Amygdala (tissue), 56 donors: Measurements from ENCODE around the gene MFSD12.
A peak's percentile ranks its signal among the peaks of the same experiment; 100 is the strongest.

Experiments
- DNase-seq, 56 donors: peaks; one replicate each; lab custom pipeline; 2025; lab: John Stamatoyannopoulos, UW

The MFSD12 gene

GRCh38 chr19:3563709-3564524 is 6.5 kb upstream of the MFSD12 start:
- no peak for DNase-seq

- peak in 1 of 56 donors; percentile 16 for DNase-seq
Observed at GRCh38 chr19:3556978-3557460, 367 bp downstream of the MFSD12 start.

DNA sequence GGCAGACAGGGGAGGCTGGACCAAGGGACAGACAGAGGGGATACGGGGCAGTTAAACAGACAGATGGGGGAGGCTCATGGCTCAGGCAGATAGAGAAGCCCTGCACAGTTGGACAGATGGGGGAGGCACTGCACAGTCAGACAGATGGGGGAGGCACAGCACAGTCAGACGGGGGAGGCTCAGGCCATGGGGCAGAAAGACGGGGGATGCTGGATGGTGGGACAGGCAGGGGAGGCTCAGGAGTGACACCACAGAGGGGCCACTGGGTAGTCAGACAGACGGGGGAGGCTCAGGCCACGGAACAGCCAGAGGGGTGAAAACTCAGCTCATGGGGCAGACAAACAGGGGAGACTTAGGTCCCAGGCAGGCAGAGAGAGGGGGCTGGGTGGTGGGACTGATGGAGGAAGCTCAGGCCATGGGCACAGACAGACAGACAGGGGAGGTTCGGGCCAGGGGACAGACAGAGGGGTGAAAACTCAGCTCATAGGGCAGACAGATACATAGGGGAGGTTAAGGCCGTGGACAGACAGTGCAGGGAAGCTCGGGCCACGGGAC is 886 bp downstream of the MFSD12 start:
- DNase-seq: no peak

- no peak for DNase-seq
Observed at GRCh38 chr19:3555653-3556422, 1.5 kb downstream of the MFSD12 start.

DNA sequence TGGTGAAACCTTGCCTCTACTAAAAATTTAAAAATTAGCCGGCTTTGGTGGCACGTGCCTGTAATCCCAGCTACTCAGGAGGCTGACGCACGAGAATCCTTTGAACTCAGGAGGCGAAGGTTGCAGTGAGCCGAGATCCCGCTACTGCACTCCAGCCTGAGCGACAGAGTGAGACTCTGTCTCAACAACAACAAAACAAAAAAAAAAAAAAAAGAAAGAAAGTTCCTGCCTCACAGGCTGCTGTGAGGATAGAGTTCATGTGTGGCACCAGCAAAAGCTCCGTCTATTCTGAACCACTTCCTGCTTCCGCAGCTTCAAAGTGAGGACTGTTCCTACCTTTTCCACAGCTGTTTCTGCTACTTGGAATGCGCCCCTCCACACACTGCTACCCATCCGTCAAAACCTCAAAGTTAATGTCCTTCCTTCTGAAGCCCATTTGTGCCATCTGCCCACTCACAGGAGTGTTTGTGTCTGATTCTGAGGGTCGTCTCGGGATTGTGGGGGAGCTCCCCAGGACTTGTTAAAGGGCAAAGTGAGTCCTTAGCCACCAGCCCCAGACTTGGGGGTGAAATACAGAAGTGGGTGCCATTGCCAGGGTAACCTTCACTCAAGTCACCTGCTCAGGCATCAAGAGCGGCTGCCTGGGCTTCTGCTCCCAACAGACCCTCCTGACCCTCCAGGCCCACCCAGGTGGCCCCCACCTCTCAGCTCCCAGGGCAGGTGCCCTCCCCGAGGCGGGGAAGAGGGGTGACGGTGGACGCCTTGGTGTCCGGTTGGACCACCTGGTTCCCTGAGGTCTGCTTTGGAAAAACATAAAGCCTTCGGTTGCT is 2.9 kb downstream of the MFSD12 start:
- DNase-seq: no peak

DNA sequence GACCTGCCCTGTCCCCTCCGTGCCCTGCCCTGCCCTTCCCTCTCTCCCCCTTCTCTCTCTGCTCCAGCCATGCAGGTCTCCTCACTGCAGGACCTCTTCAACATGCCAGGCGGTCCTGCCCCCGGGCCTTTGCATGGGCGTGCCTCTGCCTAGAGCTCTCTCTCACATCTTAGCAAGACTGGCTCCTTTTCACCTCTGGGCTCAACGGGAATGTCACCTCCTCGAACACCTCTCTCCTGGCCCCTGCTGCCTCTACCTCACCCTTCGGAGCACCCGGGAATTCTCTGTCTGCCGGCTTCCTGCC is 5.6 kb downstream of the MFSD12 start:
- DNase-seq: no peak

GRCh38 chr19:3550947-3551791 is 6.2 kb downstream of the MFSD12 start:
- DNase-seq: no peak

- DNase-seq: no peak
Observed at GRCh38 chr19:3549816-3550215, 7.6 kb downstream of the MFSD12 start.

- DNase-seq: peak in 22 of 56 donors; percentile 10 to 79 (median 40)
Observed at GRCh38 chr19:3548606-3549005, 8.8 kb downstream of the MFSD12 start.

DNA sequence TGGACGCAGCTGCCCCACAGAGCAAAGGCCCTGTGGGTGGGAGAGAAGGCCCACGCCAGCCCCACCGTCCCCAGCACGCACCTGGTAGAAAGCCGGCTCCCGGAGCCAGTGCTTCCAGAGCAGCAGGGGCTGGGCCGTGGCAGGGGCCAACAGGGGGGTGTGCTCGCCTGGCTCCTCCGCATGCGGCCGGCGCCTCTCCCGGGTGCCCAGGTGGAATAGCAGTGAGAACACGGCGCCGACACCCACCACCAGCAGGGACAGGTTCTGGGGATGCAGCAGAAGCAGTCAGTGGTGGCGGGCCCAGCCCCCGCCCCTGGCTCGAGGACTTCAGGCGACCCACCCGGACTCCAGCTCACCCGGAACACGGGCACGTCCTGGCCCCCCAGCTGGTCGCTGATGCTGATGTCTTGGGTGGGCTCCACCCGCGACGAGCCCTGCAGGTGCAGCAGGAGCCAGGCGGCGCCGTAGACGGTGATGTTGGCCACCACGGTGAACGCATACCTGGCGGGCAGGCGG is 9.6 kb downstream of the MFSD12 start:
- no peak for DNase-seq

DNA sequence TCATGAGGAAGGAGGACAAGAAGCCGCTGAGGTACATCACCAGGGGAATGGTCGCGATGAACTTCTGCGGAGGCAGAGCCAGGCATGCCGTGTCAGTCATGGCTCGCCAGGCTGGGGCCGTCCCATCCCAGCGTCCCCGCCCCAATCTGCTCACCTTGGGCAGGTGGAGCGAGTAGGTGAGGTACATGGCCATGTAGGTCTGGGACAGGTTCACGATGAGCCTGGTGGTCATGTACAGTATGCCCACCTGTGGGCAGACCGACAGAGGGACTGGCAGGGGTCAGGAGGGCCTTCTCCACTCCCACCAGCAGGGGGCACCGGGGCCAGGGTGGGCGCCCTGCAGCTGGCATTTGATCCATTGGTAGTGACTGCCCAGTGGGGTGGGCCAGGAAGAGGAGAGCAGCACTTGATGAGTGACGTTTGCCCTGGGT is 10.1 kb downstream of the MFSD12 start:
- DNase-seq: peak in 1 of 56 donors; percentile 14

- DNase-seq: no peak
Observed at GRCh38 chr19:3546119-3546518, 11.3 kb downstream of the MFSD12 start.

GRCh38 chr19:3545669-3546034 is 11.7 kb downstream of the MFSD12 start:
- DNase-seq: no peak

GRCh38 chr19:3544742-3545668 is 12.4 kb downstream of the MFSD12 start:
- DNase-seq: peak in 54 of 56 donors; percentile 22 to 93 (median 77)

DNA sequence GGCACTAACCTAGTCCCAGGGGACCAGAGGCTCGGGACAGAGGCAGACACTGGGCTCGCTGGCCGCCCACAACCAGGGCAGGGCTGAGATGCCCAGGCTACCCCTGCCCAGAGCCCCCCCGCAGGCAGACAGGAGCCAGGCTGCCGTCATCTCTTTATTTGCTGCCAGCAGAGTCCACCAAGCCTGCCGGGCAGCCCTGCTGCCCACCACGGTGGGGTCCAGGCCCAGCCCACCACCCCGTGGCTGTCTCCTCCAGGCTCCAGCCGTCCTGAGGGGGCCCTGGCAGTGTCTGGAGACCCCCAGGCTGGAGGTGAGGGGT is 13.4 kb downstream of the MFSD12 start:
- DNase-seq: peak in 4 of 56 donors; percentile 21 to 29 (median 25)

DNA sequence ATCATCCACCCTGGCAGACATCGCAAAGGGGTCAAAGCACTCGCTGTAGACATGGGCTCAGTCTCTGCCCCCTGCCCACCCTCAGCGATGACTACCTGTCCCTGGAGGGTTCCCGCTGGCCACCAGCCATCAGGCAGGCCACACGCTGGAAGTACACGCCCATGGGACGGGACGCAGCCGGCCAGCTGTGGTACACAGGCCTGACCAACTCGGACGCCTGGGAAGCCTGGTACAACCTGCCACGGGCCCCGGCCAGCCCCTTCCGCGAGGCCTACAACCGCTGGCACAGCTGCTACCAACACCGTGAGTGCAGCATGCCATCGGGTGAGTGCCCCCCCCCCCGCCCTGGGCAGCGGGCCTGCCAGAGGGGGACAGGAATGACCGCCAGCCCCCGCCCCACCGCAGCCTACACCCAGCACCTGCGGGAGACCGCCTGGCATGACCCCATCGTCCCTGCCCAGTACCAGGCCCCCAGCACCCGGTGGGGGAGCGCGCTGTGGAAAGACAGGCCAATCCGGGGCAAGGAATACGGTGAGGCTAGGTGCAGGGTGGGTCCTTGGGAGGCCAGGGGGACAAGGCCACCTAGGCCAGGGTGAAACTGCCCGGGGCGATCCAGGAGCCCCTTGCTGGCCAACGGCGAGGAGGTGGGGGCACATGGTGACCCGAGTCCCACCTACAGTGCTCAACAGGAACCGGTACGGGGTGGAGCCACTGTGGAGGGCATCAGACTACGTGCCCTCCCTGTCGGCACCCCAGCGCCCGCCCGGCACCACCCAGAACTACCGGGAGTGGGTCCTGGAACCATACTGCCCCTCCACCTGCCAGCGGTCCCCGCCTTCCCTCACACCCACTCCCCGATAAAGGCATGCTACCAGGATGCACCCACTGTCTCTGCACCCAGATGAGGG is 14.0 kb downstream of the MFSD12 start:
- peak in 40 of 56 donors; percentile 8 to 85 (median 54) for DNase-seq

DNA sequence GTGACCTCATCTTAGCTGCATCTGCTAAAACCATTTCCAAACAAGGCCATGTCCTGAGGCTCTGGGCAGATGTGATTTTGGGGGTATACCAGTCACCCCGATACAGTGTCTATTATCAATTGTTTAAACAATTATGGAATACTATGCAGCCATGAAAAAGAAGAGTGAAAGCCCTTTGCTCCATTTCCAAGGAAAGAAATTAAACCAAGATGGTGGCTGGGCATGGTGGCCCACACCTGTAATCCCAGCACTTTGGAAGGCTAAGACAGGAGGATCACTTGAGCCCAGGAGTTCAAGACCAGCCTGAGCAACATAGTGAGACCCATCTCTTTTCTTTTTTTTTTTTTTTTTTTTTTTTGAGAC is 17.6 kb downstream of the MFSD12 start:
- DNase-seq: no peak
